Fibroblast of gingiva (primary cell): ENCODE results near the gene UCK2.

ENCODE experiments used
- DNase-seq: peaks from one replicate; pipeline ENCODE4 v3.0.0-alpha.2; 2011; ENCODE audit warnings: low read depth

UCK2 gene

GRCh38 chr1:165938844-165939243, 111.4 kb downstream of the UCK2 start:
- no peak for DNase-seq

- DNase-seq = no peak
Measured at GRCh38 chr1:165941531-165941930, 114.1 kb downstream of the UCK2 start.

- DNase-seq = no peak
Measured at GRCh38 chr1:165942062-165942461, 114.6 kb downstream of the UCK2 start.

GRCh38 chr1:165942927-165943597, 115.6 kb downstream of the UCK2 start:
- DNase-seq = no peak

GRCh38 chr1:165945911-165946310, 118.5 kb downstream of the UCK2 start:
- no peak for DNase-seq

GRCh38 chr1:165947797-165948455, 120.5 kb downstream of the UCK2 start:
- DNase-seq = no peak

- DNase-seq = no peak
Measured at GRCh38 chr1:165949335-165950130, 122.1 kb downstream of the UCK2 start.

GRCh38 chr1:165954940-165955339, 127.5 kb downstream of the UCK2 start:
- peak; percentile 72 for DNase-seq

- no peak for DNase-seq
Measured at GRCh38 chr1:165958306-165958705, 130.9 kb downstream of the UCK2 start.

- no peak for DNase-seq
Measured at GRCh38 chr1:165960136-165960535, 132.7 kb downstream of the UCK2 start.

GRCh38 chr1:165960881-165961280, 133.5 kb downstream of the UCK2 start:
- DNase-seq = no peak
